Right ventricle myocardium inferior (tissue), 1 donor: ENCODE results near the gene TPM3. TPM values are rescaled to one million over a fixed set of nuclear protein-coding genes. Genes with fewer than 3 reads are reported as not detected.
"Not testable (repeated sequence)": the region's sequence is repeated elsewhere in the genome, so short reads cannot be mapped to it uniquely, and the experiment has no call there.

Experiments
- ATAC-seq: fragments of 200-7000 bp; cut with Tn5 transposase; one replicate; pipeline ENCODE4 v1.9.1; 2020; ENCODE audit warnings: mild to moderate bottlenecking, moderate library complexity
- DNase-seq: peaks from one replicate; pipeline ENCODE4 v3.0.0; 2021; ENCODE audit errors: missing footprints
- intact Hi-C: fragments of 100-400 bp; cut with DNase I; formaldehyde crosslinking; loops from one replicate; pipeline ENCODE4 v1.11.0; 2022
- total RNA-seq: library from RNA; stranded (reverse); fragmentation: NEBNext Ultra II Directional; extraction: Animal tissue kit (Norgen Biotek cat#: 25700); gene quantifications from one replicate; pipeline ENCODE4 v1.2.1, GENCODE V29; 2021
- donor health status: DM: no; HTN: yes; CAD: no; lungs with severe emphysema.

Gene TPM3
- total RNA-seq, 1 donor from 2014 or later, result 102 TPM

DNA sequence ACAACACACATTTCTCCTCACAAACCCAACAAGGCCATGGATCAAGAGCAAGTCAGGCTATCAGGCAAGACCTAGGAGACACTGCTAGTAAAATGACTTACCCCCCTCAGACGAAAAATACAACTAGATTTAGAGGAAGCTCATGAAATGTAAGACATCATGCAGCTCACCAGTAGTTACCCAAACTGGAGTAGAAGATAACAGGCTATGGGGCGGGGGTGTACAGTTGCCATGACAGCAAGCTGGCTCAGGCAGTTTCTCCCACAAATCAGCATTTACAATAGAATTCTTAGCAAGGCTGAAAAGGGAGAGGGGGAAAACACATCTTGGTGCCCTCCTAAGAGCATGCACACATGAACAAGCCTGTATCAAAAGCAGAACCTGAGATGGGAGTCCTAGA is 13.9 kb downstream of the TPM3 start:
- intact Hi-C loops, result no loop called here
- DNase-seq (no peak), ATAC-seq (no peak)

GRCh38 chr1:154176337-154176736 is 15.6 kb downstream of the TPM3 start:
- DNase-seq (no peak), ATAC-seq (peak; percentile 53)
- intact Hi-C loops, result no loop called here

DNA sequence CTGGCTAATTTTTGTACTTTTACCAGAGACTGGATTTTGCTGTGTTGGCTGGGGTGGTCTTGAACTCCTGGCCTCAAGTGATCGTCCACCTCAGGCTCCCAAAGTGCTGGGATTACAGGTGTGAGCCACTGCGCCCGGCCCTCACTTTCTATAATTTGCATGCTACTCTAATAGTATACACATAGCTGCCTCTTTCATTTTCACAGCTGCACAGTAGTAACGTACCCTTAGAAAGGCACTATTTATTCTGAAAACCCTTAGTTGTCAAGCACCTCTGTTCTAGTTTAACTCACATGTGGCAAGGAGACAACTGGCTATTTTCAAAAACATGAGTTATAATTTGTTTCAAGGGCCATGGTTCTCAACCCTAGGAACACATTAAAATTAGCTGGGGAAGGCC is 17.2 kb downstream of the TPM3 start:
- ATAC-seq, result no peak

GRCh38 chr1:154171880-154172279 is 20.0 kb downstream of the TPM3 start:
- intact Hi-C loops, result no loop called here
- ATAC-seq (no peak), DNase-seq (no peak)

More for the DNA sequence above, 17.2 kb downstream of the TPM3 start:
- intact Hi-C loops, result no loop called here
- no peak for DNase-seq

DNA sequence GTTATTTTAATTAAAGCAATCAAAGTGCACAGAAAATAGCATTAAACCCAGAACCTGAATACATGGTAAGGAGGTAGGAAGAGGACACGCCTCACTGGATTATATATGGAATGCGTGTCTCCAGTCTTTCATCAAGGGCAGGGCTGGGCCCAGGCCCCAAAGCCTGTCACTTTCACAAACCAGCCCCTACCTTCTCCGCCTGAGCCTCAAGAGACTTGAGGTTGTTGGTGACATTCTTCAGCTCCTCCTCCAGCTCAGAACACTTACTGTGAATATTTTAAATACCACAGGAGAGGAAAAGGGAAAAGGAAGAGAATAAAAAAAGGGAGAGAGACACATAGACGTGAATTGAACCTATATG is 20.7 kb downstream of the TPM3 start:
- no peak for DNase-seq
- intact Hi-C loops, result no loop called here
- ATAC-seq, result no peak

DNA sequence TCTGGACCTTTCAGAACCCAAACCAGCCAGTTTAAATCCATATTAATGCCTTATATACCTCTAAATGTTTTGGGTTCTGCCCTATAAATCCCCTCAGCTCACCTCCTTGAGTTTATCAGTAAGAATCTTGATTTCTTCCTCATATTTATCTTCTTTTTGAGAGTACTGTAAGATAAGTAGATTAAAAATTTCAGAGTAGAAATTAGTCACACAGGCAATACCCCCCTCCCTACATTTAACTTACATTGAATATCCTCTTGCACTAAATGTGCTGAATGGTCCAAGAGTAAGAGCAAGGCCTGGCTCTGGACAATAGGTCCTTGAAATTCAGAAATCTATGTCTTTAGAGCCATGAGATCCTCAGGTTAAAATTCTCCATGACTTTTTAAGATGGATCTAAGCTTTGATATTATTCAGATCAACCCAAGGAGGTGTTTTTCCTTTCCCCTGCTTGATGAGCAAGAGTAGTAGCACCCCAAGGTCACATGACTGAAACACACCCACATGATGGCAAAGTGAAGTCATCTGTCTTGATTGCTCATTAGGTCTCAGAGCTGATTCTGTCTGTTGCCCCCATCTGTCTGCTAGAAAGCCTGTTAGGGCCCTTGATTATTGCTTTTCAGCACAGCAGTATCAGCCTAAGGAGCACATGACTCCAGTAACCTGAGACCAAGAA is 21.2 kb downstream of the TPM3 start:
- intact Hi-C loops, result no loop called here
- DNase-seq, result no peak
- no peak for ATAC-seq

DNA sequence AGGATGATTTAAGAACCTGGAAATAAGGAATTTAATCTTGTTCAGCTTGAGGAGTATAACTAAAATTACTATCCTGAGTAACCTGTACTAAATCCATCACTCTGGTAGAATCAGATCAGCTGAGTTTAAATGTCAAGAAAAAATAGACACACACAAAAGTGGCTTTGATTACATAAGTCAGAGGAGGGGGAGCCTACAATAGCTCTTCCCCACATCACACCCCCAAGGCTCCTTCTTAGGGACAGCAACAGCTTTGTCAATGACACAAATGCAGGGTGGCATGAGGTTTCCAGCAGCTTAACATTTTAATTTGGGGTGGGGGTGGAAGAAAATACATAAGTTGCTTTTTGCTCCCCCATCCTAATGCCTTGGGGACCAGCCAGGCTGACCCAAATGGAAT is 24.4 kb downstream of the TPM3 start:
- no peak for ATAC-seq
- DNase-seq, result no peak
- intact Hi-C loops, result no loop called here

DNA sequence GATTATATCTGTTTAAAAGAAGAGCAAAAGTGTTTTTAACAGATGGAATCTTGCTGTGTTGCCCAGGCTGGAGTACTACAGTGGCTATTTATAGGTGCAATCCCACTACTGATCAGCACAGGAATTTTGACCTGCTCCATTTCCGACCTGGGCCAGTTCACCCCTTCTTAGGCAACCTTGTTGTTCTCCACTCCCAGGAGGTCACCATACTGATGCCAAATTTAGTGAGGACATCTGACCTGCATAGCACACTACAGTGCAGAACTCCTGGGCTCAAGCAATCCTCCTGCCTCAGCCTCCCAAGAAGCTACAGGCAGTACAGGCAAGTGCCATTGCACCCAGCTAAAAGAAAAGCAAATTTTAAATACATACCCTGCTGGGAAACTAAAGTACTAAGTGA is 25.7 kb downstream of the TPM3 start:
- intact Hi-C loops, result no loop called here
- ATAC-seq (no peak), DNase-seq (no peak)

- intact Hi-C loops, result no loop called here
- ATAC-seq (no peak), DNase-seq (no peak)
Observed at GRCh38 chr1:154159554-154159953, 32.3 kb downstream of the TPM3 start.

DNA sequence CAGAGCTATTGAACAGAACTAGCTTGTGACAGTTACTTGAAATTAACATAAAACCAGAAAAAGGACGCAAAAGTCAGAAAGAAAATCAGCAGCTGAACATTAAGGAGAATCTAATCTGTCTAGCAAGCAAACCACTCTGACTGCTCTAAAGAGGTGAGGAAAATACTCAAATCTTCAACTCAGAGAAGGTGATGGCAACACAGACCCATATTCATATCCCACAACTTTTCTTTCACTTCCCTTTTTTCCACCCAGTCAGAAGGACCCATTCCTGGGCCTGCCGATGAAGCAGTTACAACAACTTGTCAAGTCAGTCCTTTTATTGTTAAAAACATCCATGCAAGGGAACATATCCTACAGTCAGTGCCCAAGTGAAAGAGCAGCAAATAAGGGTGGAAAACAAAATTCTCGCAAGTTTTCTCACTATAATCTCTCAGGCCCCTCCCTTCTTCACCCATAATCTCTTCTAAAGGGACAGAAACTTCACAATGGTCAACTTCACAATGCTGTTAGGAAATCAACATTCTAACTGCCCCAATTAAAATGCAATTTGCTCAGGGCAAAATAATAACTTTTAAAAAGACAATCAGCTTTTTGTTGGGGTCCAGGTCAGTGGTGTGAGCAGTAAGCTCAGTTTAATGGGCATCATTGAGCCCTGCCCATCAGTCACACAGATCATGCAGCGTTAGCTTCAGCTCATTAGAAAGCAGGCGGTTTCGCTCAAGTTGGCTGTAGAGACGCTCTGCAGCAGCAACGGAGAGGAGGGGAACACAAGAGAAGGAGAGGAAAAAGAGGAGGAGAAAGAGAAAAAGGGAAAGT is 33.4 kb downstream of the TPM3 start:
- no peak for ATAC-seq
- intact Hi-C loops, result no loop called here
- no peak for DNase-seq

- intact Hi-C loops, result no loop called here
- no peak for ATAC-seq
- no peak for DNase-seq
Observed at GRCh38 chr1:154157520-154158306, 34.2 kb downstream of the TPM3 start.

DNA sequence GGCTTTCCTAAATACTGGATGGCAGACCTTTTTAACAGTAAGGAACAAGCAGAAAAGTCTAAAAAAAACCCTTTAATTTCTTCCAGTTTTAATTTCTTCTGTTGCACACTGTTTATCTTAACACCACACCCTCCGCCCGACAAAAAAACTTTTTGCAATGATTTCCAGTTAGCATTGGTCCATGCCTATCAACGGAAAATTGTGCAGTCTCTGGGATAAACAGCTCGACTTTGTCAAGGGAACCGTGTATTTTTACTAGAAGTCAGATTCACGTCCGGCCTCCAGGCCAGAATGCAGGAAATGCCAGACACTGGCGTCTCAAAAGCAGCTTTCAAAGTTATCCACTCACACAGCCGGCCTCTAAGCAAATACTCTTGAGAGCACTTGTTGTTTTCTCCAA is 36.6 kb downstream of the TPM3 start:
- ATAC-seq, result peak; percentile 63
- intact Hi-C loops, result no loop called here
- DNase-seq, result no peak

GRCh38 chr1:154154534-154155191 is 37.2 kb downstream of the TPM3 start, which contains the start of gene NUP210L:
TSS of gene NUP210L (minus strand) at chr1:154155073.
- ATAC-seq, result peak; percentile 89
- intact Hi-C loops, result no loop called here
- DNase-seq, result peak; percentile 93

DNA sequence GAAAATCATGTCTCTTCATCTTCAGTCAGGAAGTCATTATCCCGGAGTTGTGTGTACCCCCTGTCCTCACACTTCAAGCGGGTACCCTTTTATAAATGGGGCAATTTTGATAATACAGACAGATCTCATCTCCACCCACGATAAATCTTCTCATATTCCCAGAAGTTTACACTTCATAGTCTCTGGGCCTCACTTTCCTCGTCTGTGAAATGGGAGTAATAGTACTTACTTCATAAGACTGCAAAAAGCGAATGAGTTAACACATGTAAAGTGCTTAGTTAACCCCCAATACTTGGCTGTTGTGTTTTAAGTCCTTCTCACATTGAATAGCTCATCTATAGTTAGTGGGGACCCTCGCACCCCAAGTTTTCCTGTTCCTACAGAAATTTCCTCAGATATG is 37.8 kb downstream of the TPM3 start:
- DNase-seq (no peak), ATAC-seq (no peak)
- intact Hi-C loops, result no loop called here

DNA sequence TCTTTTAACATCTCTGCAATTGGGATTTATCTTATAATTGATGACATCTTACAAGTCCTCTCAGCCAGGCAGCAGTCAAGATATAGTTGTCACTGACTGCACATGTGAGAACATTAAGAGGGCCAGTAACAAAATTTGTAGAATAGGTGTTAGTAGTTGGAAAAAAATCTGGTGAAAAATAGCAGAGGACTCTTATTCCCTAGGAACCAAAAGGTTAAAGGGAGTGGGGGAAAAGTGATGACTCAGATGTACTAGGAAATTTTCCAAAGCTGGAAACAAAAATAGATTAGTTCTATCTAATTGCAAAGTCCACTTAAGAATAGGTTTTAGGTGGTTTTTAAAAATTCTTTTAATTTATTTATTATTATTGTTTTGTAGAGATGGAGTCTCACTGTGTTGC is 40.6 kb downstream of the TPM3 start:
- intact Hi-C loops, result no loop called here
- ATAC-seq (no peak), DNase-seq (no peak)

DNA sequence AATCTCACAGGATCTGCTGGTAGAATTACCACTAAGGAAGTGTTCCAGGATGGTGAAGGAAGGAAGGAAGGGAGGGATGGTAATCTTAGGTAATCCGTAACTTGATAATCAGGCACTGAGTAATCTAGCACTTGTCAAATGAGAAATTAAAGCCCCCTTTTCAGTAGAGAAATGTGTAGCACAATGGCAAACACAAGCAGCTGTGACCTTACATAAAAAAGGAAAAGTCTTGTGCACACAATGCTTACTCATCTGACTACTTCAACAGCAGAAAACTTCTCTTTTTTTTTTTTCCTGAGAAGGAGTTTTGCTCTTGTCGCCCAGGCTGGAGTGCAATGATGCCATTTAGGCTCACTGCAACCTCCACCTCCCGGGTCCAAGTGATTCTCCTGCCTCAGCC is 43.1 kb downstream of the TPM3 start:
- no peak for ATAC-seq
- intact Hi-C loops, result no loop called here
- no peak for DNase-seq

DNA sequence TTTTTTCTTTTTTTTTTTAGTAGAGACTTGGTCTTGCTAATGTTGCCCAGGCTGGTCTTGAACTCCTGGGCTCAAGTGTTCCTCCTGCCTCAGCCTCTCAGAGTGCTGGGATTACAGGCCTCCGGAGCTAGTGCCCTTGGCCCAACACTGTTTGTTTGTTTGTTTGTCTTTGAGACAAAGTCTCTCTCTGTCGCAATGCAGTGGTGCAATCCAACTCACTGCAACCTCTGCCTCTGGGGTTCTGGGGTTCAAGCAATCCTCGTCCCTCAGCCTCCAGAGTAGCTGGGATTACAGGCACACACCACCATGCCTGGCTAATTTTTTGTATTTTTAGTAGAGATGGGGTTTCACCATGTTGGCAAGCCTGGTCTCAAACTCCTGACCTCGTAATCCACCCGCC is 44.4 kb downstream of the TPM3 start:
- ATAC-seq, DNase-seq, intact Hi-C loops: not testable (repeated sequence)

GRCh38 chr1:154145986-154146385 is 45.9 kb downstream of the TPM3 start:
- DNase-seq (no peak), ATAC-seq (no peak)
- intact Hi-C loops, result no loop called here

- intact Hi-C loops, result no loop called here
- DNase-seq, result no peak
- no peak for ATAC-seq
Observed at GRCh38 chr1:154142358-154142757, 49.5 kb downstream of the TPM3 start.
